DMS153 treated with DMSO at 0.1 percent for 48 hours (cell line): ENCODE data around the gene PDIA5.
"Not testable (repeated sequence)": the region's sequence is repeated elsewhere in the genome, so short reads cannot be mapped to it uniquely, and the experiment has no call there.

Experiments used
- DNase-seq: peaks from one replicate; lab custom pipeline; 2025; ENCODE audit not compliant: unreplicated experiment; lab: John Stamatoyannopoulos, UW

Gene PDIA5

DNA sequence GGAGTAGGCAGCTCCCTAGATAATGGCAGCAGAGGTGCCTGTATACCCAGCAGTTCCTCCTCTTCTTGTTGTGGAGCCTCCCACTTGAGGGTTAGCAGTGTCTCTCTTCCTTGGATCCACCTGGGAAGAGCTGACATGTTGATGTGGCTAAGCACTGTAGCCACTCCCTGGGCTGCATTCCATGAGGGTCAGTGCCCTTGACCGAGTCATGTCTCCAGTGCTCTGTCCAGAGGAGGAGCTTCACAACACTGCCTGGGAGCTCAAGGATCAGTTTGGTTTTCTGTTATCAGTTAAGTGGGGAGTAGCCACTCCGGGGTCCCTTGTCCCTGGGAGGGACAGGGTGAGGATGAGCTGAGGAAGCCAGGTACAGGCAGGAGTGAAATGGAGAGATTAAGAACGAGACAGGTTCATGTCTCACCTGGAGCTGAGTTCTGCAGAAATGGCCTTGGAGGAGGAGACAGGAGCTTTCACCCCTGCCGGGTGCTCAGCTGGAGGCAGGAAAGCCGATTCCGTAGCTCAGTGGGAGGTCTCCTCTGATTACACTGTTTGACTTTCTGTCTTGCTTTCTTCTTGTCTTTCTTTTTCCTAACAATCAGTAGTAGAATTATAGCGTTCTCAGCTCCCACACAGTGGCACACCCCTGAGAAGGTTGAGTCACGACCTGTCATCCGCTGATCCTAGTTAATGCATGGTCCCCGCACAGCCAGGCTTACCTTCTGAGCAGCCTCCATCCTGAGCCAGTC lies 77.0 kb downstream of the PDIA5 start:
- DNase-seq = no peak

DNA sequence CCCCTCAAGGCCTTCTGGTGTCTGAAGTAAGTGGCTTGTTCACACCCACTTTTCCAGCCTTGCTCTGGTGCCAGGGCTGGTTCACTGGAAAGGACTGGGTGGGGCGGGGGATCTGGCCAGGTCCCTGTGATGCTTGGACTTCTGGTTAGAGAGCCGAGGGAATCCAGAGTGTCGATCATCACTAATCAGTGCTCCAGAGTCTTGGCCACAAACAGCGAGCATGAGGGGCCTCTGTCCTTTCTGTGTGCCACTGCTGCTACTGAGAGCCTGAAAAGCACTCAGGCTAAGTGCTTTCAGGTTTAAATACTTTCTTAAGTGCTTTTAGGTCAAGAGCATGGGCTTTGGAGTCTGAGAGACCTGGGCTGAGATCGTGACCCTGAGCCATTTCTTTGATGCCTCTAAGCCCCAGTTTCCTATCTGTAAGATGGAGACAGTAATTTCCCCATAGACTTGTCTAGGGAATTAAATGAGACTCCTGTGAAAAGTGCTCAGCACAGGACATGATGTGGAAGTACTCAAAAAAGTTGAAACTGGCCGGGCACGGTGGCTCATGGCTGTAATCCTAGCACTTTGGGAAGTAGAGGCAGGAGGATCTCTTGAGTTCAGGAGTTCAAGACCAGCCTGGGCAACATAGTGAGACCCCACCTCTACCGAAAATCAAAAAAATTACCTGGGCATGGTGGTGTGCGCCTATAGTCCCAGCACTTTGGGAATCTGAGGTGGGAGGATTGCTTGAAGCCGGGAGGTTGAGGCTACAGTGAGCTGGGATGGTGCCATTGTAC lies 81.1 kb downstream of the PDIA5 start:
- no peak for DNase-seq

DNA sequence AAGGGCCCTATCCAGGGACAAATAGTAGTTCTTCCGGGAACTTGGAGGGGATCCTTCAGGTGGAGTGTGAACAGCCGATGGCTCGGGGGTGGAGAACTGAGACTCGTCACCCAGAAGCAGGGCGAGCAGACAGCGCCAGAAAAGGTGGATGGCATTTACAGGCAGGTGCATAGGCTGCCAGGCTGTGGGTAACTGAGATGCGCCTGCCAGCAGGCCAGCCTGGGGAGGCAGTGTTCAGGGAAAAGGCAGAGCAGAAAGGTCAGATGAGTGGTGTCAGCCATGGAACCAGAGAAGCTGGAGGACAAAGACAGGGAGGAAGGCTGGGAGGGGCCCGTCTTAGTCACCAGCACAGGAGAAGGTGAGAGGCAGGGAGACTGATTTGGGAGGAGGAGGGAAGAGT lies 81.9 kb downstream of the PDIA5 start:
- no peak for DNase-seq

GRCh38 chr3:123149525-123149924 lies 82.7 kb downstream of the PDIA5 start:
- no peak for DNase-seq

DNA sequence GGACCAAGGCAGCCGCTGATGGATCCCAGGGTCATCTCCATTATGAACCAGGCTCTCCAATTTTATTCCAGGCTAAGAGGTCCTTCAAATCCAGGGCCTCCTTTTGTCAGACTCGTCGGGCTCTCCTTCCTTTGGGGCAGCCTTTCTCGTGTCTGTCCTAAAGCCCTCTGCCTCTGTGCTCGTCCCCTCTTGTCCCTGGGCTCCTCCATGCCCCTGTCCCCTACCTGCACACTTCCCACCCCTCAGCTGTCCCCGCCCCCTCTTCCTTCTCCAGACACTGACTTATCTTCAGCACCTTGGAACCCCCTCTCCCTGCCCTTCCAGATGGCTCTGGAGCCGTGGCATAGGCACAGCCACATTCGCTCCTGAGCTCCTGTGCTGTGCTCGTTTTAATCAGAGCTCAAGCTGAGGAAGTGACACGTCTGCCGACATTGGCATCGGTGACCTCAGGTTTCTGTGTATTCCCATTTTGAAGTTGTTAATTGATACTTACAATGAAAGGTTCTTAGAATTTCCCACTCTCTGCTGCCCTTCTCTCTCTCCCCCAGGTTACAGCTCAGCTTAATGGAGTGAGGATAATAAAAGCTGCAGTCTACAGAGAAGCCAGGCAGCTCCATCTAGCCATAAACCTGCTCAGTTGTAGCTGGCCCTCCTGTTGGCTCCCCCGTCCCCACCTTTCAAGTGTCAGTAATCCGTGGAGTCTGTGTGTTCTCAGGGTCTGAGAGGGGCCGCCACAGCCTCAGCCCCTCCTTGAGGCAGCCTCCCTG lies 83.8 kb downstream of the PDIA5 start:
- no peak for DNase-seq

GRCh38 chr3:123151251-123151705 lies 84.5 kb downstream of the PDIA5 start:
- DNase-seq = no peak

GRCh38 chr3:123151853-123152420 lies 85.1 kb downstream of the PDIA5 start:
- not testable (repeated sequence) for DNase-seq

DNA sequence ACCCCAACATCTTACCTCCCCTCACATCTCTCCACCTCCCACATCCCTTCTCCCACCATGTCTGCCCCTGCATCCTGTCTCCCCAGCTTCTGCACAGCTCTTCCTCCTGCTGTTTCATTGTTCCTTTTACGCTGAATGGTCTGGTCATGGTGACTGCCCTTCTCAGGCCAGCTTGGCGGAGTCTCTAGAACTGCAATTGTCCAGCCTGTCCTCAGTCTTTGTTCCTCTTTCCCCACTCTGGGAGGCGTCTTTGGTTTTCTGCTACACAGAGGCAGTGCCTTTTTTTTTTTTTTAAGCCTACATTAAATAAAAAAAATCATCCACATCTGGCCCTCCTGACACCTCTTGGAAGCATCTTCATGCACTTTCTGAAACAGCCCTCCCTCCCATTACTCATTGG lies 85.9 kb downstream of the PDIA5 start:
- no peak for DNase-seq

GRCh38 chr3:123153125-123154019 lies 86.5 kb downstream of the PDIA5 start:
- no peak for DNase-seq

DNA sequence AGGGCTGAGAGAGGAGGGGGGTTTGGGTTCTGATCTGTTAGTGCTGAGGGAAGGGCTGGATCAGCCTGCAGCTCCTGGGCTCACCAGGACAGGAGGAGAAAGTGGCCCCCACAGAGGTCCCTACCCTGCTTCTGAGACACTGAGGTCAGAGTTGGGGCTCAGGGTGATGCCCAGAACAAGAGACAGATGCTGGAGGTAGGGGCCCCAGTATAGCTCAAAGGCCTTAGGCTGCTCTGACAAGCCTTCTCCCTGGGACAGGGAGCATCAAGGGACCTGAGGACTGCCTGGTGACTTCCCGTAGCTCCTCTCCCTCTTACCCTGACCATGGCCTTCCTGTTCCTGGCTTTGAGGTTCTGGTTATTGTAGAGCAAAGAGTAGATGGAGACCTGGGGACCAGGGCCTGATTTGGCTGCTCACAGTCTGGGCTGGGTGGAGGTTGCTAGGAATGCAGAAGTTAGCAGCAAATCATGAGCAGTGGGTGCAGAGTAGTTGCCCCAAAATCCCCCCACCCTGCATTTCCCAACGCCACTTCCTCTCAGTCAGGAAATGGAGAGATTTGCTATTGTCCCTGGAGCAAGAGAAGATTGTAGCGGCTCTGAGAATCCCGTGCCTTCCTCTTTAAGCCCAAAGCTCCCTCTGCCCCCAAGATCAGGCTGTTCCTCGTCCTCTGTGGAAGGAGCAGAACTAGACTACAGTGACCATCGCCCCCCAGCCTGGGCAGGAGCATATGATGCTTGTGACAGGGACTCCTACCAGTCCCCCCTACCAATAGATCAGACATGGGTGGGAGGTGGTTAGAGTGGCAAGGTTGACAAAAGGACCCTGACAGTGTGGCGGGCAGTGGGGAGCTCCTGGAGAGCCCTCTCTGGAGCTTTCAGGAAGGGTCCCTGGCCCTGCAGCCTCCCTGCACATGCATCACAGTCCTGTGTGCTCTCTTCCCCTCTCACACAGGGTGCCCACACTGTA lies 87.5 kb downstream of the PDIA5 start:
- no peak for DNase-seq

GRCh38 chr3:123155471-123156011 lies 88.7 kb downstream of the PDIA5 start:
- DNase-seq = no peak

DNA sequence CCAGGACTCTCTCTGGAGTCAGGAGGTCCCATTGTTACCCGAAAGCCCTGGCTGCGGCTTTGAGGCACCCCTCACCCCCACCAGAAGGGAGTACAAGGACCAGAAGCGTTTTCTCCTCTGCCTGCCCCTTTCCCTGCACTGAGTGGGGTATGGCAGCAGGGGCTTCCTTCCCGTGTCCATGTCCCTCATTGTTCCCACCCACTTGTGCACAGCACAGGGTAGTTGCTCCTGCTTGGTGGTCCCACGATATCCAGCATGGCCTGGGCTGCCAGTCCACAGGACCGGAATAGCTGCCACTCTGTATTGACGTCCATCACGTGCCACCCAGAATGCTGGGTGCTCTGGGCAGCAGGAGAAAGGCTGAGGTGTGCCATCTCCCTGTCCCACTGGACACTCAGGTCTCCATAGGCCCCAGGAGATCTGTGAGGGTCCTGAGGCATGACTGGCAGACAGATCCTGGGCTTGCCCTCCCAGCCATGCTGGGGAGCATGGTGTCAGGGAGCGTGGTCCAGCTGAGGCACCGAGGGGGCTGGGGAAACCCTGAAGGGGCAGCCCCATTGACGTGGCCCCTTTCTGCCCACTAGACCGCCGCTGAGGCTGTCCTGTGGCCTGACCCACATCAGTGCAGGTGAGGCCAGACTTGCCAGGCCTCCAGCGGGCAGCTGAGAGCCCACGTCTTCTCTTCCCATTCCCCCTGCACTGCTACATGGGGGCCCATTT lies 89.6 kb downstream of the PDIA5 start:
- no peak for DNase-seq

- DNase-seq = no peak
Measured at GRCh38 chr3:123157209-123157597, 90.4 kb downstream of the PDIA5 start.

DNA sequence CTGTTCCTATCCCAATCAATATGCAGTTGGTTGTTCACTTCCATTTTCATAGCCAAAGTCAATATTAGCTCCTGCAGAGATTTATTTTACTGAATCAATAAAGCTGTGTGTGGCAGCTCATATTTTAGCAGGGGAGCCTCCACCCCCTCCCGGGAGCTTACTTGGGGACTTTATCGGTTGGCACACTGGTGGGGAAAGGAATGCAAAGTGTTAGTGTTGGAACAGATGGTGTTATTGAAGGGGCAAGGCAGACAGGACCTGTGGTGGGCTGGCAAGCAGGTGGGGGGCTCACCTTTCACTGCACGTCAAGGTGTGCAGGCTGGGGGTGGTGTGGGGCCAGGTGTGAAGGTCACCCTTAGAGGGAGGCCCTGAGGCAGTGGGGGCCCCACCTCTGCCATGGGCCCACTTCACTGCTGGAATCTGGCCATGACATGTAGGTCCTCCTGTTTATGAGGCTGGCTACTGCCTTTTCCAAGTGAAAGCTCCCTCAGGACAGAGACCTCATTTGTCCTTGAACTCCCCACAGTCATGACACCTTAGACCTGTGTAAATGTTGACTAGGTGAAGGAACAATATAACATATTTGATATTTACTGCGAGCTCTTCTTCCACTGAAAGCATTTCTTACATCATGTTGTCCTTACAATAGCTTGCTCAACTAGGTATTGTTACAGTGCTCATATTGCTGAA lies 90.9 kb downstream of the PDIA5 start:
- DNase-seq = no peak

DNA sequence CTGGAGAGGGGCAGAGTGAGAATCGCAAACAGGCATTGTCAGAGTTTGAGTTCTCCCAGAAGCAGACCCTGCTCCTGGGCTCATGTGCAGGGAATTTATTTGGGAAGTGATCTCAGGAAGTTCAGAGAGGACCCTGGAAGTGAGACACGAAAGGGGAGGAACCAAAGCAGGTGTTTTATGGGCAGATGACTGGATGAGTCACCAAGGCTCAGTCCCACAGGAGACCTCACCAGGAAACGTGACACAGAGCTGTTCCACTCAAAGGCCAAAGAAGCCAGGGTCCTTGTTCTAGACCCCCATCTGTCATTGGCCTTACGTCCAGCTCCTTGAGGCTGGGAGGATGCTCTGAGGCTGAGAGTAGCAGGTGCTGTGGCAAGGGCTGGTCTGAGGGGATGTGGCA lies 91.5 kb downstream of the PDIA5 start:
- no peak for DNase-seq

- no peak for DNase-seq
Measured at GRCh38 chr3:123158899-123159390, 92.1 kb downstream of the PDIA5 start.

DNA sequence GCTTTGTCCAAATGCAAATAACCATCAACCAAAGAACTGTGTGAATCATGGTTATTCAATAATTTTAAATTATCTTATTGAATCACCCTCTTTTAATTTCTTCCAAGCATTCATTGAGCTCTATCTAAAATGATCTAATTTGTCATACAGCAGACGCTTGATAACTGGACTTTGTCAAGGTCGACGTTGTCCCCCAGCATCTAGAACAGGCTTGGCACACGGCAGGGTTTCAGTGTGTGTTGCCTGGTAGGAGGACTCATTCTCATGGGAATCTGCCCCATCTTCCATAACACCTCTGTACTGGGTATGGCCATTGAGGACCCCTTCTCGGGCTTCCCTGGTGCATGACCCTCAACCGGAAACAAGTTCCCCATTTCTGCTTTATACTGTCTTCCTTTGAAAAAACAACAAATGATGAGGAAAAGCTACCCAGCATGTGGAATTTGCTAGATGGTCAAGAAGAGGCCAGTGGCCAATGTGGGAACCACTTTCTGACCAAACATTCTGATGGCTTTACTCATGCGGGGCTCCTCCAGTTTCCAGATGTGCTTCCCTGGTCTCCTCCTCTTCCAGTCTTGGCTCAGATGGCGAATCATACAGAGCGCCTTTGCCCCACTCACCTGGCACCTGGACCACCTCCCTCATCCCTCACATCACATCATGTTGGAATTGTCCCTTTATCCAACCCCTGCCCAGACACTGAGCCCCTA lies 93.3 kb downstream of the PDIA5 start:
- DNase-seq = no peak
